Uterus (tissue), 4 donors: ENCODE data around the gene TBC1D1. TPM values are rescaled to one million over a fixed set of nuclear protein-coding genes. Genes with fewer than 3 reads are reported as not detected.

ENCODE experiments used
- DNase-seq, 2 donors: peaks; one replicate each; pipeline ENCODE4 v3.0.0-alpha.2; 2019 to 2020
- H3K27ac ChIP-seq, 2 donors: fragments of 200-600 bp; sonication (generic); 1 replicate in 1 of 2; 2 replicates in 1 of 2; pipeline ENCODE4 v1.5.1; 2016 to 2018
- H3K27me3 ChIP-seq, 2 donors: fragments of 200-600 bp; sonication (generic); one replicate each; pipeline ENCODE4 v1.5.1; 2018 to 2019; ENCODE audit warnings: control low read depth in 1 of 2
- H3K36me3 ChIP-seq, 2 donors: fragments of 200-600 bp; sonication (generic); one replicate each; pipeline ENCODE4 v1.5.1; 2019; ENCODE audit warnings: control low read depth in 1 of 2
- H3K4me1 ChIP-seq, 2 donors: fragments of 200-600 bp; sonication (generic); one replicate each; pipeline ENCODE4 v1.5.1; 2018 to 2019; ENCODE audit warnings: control low read depth in 1 of 2
- H3K4me3 ChIP-seq, 2 donors: fragments of 200-600 bp; sonication (generic); 1 replicate in 1 of 2; 2 replicates in 1 of 2; pipeline ENCODE4 v1.5.1; 2018 to 2019; ENCODE audit warnings: mild to moderate bottlenecking in 1 of 2
- H3K9me3 ChIP-seq, 2 donors: fragments of 200-600 bp; sonication (generic); one replicate each; pipeline ENCODE4 v1.5.1; 2019; ENCODE audit warnings: control low read depth in 1 of 2
- CTCF ChIP-seq, 4 experiments: fragments of 200-600 bp in 2 of 4; fragments of 450-650 bp in 2 of 4; sonication (generic) in 2 of 4; IDR thresholded peaks; one replicate each; pipeline ENCODE4 v1.5.1; 2016 to 2019; ENCODE audit warnings: antibody characterized with exemption in 4 of 4, mild to moderate bottlenecking in 2 of 4, moderate library complexity in 1 of 4
- POLR2A ChIP-seq, 2 donors: fragments of 450-650 bp; IDR thresholded peaks; one replicate each; pipeline ENCODE4 v1.6.1; 2016; ENCODE audit warnings: antibody characterized with exemption in 2 of 2, mild to moderate bottlenecking in 1 of 2, moderate library complexity in 1 of 2
- intact Hi-C: fragments of 100-400 bp; cut with DNase I; formaldehyde crosslinking; loops from one replicate; pipeline ENCODE4 v1.15.1; 2023; ENCODE audit warnings: low total_unique reads
- total RNA-seq, 4 donors: library from RNA; depleted of rRNA in 3 of 4; stranded (reverse); fragments of >200 nt in 3 of 4; gene quantifications; one replicate each; pipeline versions ENCODE4 v1.1.0 to v1.2.4, GENCODE V29; 2014 to 2023
- donor health status: DM: yes; HTN: yes; CAD: no.

TBC1D1 gene
- total RNA-seq, 4 donors from 2014 or later, result 172 to 402 (median 236) TPM

DNA sequence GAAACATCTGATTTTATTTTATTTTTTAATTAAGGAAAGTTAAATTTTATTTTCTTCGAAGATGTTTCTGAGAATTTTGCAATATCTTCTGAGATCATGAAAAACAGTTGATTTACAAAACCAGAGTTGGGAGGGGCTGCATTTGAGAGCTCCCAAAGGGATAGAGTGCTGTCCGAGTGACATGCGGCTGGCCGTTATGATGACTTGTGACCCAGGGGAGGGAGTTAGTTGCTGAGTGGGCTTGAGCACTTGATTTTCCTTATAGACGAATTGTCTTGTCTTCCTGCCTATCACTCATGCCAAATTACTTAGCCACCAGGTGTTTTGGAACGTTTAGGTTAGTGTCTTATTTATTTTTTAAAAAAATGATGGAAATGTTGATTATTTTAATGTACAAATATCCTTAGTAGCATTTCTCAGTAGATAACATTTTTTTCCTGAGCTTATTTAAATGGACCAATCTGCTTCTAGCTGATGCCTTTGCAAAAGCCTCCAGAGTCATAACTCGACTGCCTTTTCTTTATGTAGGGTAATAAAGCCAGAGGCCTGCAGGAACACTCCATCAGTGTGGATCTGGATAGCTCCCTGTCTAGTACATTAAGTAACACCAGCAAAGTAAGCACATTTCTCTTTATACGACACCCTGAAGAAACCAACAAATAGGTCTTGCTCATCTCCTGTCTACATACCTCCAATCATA lies 154.6 kb downstream of the TBC1D1 start:
- H3K4me1 ChIP-seq, result no peaks in the 10 kb centered on the region
- TF ChIP-seq POLR2A (IDR thresholded peaks at IDR 0.05) (no peak), CTCF (IDR thresholded peaks at IDR 0.05) (no peak)
- H3K27me3 ChIP-seq, result no peaks in the 10 kb centered on the region
- peak overlapping the region in 1 of 2 donors; percentile 71 for H3K27ac ChIP-seq
- no peaks in the 10 kb centered on the region for H3K9me3 ChIP-seq
- H3K4me3 ChIP-seq, result no peak overlapping the region
- no peaks in the 10 kb centered on the region for H3K36me3 ChIP-seq
- intact Hi-C loops, result no loop called here
- no peak for DNase-seq

DNA sequence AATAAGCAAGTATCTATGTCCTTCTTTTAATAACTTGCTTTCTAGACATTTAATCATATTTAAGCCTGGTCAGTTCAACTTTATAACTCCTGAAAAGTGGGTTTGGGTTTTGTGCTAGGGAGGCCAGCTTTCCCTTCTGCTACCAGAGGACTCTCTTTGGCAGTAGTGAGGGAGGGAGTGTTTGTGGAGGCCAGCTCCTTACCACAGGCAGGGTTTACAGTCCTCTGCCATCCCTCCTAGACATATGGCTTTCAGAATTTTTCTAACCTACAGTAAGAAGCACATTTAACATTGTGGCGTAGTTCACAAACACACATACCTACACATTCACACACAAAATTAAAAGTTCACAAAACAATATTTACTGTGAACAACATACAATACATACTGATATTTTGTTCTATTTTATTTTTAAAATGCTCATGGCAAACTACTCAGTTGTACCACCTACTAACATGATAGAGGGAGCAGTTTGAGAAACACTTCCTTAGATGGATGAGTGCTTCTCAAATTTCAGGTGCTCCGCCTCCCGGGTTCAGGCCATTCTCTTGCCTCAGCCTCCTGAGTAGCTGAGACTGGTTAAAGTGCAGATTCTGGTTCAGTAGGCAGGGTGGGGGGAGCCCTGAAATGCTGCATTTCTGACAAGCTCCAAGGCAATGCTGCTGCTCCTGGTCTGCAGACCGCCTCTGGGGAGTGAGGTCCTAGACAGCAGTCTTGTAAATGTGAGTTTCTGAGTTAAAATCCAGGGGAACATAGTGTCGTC lies 156.0 kb downstream of the TBC1D1 start:
- H3K27ac ChIP-seq, result peak overlapping the region; percentile 32 to 71
- no peaks in the 10 kb centered on the region for H3K9me3 ChIP-seq
- no peaks in the 10 kb centered on the region for H3K36me3 ChIP-seq
- no peaks in the 10 kb centered on the region for H3K4me1 ChIP-seq
- TF ChIP-seq CTCF (IDR thresholded peaks at IDR 0.05), result no peak
- intact Hi-C loops, result no loop called here
- H3K27me3 ChIP-seq, result no peaks in the 10 kb centered on the region
- no peak overlapping the region for H3K4me3 ChIP-seq
- no peak for DNase-seq

- TF ChIP-seq POLR2A (IDR thresholded peaks at IDR 0.05), result no peak
- no peak for TF ChIP-seq CTCF (IDR thresholded peaks at IDR 0.05)
- no peak for DNase-seq
- H3K4me1 ChIP-seq, result no peaks in the 10 kb centered on the region
- no peaks in the 10 kb centered on the region for H3K36me3 ChIP-seq
- intact Hi-C loops, result no loop called here
- H3K4me3 ChIP-seq, result no peak overlapping the region
- H3K27ac ChIP-seq, result peak overlapping the region; percentile 72 to 77
- no peaks in the 10 kb centered on the region for H3K9me3 ChIP-seq
- H3K27me3 ChIP-seq, result no peaks in the 10 kb centered on the region
Observed at GRCh38 chr4:38049545-38050170, 158.8 kb downstream of the TBC1D1 start.

DNA sequence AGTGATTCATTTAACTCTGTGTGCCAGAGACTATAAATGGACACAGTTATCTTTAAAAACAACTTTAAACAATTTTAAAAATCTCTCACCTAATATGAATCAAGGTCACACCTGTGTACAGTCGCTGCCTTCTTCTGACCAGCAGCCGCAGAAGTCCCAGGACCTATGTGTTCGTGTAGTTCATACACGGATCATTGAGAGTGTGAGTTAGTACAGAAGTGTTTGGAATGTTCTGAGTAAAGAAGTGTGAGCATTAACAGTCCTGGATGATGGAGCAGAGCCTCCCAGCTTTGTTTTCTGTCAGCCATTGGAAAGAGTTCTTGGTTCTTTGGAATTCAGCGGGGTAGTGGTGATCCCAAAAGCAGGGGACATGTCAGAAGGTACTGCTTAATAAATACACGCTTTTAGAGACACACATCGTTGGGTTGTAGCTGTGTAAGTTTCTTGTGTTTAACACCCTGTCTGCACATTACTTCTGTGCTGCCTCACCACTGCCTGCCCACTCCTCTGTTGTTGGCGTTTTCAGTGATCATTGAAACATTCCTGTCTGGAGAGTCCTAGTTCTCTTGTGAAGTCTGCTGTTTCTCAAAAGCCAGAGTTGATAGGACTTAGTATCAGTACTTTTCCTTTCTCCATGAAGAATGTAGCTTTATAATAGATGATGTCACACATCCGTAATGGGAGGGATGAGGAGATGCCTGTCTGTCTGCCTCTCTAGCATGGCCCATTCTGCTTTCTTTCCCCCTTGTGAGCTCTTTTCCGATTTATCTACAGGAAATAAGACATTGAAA lies 159.9 kb downstream of the TBC1D1 start:
- Histone ChIP-seq H3K9me3 (no peaks in the 10 kb centered on the region), H3K27ac (peak overlapping the region; percentile 72 to 77), H3K4me1 (no peaks in the 10 kb centered on the region), H3K4me3 (no peak overlapping the region), H3K36me3 (no peaks in the 10 kb centered on the region), H3K27me3 (no peaks in the 10 kb centered on the region)
- intact Hi-C loops, result no loop called here
- no peak for TF ChIP-seq CTCF (IDR thresholded peaks at IDR 0.05)
- TF ChIP-seq POLR2A (IDR thresholded peaks at IDR 0.05), result no peak
- no peak for DNase-seq
